Right cardiac atrium (tissue), 5 donors: ENCODE results near the gene TRPV4. TPM values are rescaled to one million over a fixed set of nuclear protein-coding genes. Genes with fewer than 3 reads are reported as not detected.

Experiments used
- ATAC-seq, 2 donors: fragments of 200-7000 bp; cut with Tn5 transposase; one replicate each; pipeline versions ENCODE4 v1.8.0 to v1.9.1; 2020; ENCODE audit warnings: moderate library complexity in 2 of 2, mild to moderate bottlenecking in 1 of 2
- DNase-seq, 3 donors: peaks; one replicate each; pipeline ENCODE4 v3.0.0-alpha.2; 2020
- H3K27ac ChIP-seq: one replicate; pipeline ENCODE4 v1.5.1; 2013; ENCODE audit warnings: mild to moderate bottlenecking, low read length, control low read depth, moderate library complexity
- H3K27me3 ChIP-seq: one replicate; pipeline ENCODE4 v1.6.1; 2013; ENCODE audit not compliant: control insufficient read depth, insufficient read depth
- H3K4me1 ChIP-seq: one replicate; pipeline ENCODE4 v1.6.1; 2013; ENCODE audit warnings: low read length; ENCODE audit not compliant: control insufficient read depth, insufficient read depth
- H3K4me3 ChIP-seq: one replicate; pipeline ENCODE4 v1.5.1; 2013; ENCODE audit warnings: low read length, control low read depth
- H3K9me3 ChIP-seq: one replicate; pipeline ENCODE4 v1.6.1; 2013; ENCODE audit warnings: low read length; ENCODE audit not compliant: control insufficient read depth
- WGBS: extraction: QIAGEN DNeasy Blood & Tissue Kit; methylation state at CpG from one replicate; pipeline ENCODE4 v1.1.7; 2013; 5-methylcytosine and 5-hydroxymethylcytosine counted together
- intact Hi-C, 4 donors: fragments of 100-400 bp; cut with DNase I; formaldehyde crosslinking; loops; one replicate each; pipeline versions ENCODE4 v1.11.0 to v1.14.0; 2022 to 2023
- polyA plus RNA-seq: library from polyadenylated mRNA; stranded (reverse); fragments of 200-250 nt; gene quantifications from one replicate; pipeline ENCODE4 v1.2.3, GENCODE V29; 2013
- total RNA-seq, 4 donors: library from RNA; stranded (reverse); fragmentation: NEBNext Ultra II Directional; extraction: Animal tissue kit (Norgen Biotek cat#: 25700); gene quantifications; one replicate each; pipeline ENCODE4 v1.2.1, GENCODE V29; 2021
- donor health status: healthy with polysubstance abuse.
- donor health status: DM: no; HTN: yes; CAD: no.
- donor health status: DM: no; HTN: no; CAD: no.
- donor health status: DM: no; HTN: yes; CAD: no; lungs with severe emphysema.
- donor health status: DM: yes; HTN: yes; CAD: no.

TRPV4 gene
- total and polyA plus RNA-seq, 5 donors: 0.57 to 1.4 (median 1.1) TPM

DNA sequence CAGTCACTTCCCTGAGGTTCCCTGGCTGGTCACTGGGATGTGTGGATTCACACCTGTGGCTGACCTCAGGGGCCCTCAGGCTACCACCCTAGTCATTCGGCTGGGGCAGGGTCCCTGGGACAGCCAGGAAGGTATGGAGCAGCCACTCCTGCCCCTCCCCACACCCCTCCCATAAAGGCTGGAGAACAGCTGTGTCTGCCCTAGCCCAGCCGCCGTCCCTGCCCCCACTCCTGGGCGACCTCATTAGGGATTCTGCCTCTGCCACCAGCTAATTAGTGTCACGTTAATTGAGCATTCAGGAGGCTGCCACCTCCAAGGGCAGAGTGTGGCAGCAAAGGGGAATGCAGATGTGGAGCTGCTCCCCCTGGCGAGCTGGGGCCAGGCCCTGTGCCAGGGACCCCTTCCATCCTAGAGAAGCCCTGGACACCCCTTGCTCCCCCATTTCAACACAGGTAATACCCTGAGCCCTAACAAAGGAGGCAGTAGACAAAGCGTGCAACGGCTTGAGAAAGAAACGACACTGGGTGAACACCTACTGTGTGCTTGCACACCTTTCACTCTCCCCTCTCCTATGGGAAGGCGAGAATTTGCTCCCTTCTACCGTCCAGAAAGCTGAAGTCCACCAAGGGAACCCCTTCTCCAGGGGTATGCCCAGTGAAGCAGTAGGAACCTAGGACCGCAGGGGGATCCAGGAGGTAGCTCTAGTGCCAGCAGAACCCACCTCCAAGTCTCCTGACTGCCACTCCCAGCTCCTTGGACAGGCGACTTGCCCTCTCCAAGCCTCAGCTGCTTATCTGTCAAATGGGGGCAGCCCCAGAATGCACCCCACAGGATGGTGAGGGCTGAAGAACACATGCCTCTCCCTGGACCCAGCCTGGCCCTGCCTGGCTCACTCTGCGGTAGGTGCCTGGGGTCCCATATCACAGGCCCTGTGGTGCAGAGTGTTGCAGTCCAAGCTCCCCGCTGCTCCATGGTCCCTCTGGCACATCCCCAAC is 74.5 kb downstream of the TRPV4 start:
- intact Hi-C loops: no loop called here
- H3K4me1 ChIP-seq: no peaks in the 10 kb centered on the region
- no peak overlapping the region for H3K4me3 ChIP-seq
- no peak overlapping the region for H3K27ac ChIP-seq
- no peaks in the 10 kb centered on the region for H3K27me3 ChIP-seq
- ATAC-seq (no peak), DNase-seq (peak in 2 of 3 donors; percentile 13 to 33)
- no peaks in the 10 kb centered on the region for H3K9me3 ChIP-seq
- WGBS: 80% methylated on average over 15 of the region's 15 CpGs

DNA sequence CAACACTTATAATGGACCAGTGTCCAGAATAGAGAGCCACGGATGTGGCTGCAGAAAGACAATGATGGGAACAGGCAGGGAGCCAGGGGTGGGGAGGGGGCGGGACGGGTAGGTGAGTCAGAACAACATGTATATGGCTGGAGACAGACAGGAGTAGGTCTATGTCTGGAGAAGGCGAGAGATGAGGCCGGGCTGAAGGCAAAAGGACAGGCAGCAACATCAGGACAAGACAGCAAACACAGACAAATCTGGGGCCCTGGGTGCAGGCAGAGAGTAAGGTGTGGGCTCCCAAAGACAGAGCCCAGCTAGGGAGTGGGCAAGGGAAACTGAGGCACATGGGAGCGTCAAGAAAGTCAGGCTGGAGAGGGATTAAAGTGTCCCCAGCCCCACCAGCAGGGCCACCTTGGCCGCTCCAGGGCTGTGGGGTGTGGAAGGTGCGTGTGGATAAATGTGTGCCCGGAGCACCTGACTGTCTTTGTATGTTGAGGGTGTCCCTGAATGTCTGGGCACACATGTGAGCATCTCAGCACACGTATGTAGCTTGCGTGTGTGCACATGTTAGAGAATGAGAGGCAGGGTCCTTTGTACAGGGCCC is 75.4 kb downstream of the TRPV4 start:
- no peaks in the 10 kb centered on the region for H3K9me3 ChIP-seq
- intact Hi-C loops: no loop called here
- no peak overlapping the region for H3K27ac ChIP-seq
- H3K4me1 ChIP-seq: no peaks in the 10 kb centered on the region
- ATAC-seq (no peak), DNase-seq (no peak)
- WGBS: 85% methylated on average over 11 of the region's 11 CpGs
- H3K4me3 ChIP-seq: no peak overlapping the region
- no peaks in the 10 kb centered on the region for H3K27me3 ChIP-seq

DNA sequence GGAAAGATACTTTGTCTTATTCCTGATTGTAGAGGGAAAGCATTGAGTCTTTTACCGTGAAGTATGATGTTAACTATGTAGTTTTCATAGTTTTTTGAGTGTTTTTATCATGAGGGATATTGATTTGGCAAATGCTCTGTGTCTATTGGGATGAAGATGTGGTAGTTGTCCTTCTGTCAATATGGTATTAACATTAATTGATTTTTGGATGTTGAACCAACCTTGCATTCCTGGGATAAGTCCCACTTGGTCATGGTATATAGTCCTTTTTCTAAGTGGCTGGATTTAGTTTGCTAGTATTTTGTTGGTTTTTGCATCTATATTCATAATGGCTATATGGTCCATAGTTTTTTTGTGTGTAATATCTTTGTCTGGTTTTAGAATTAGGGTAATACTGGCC is 76.7 kb downstream of the TRPV4 start:
- intact Hi-C loops: no loop called here
- no peak overlapping the region for H3K4me3 ChIP-seq
- WGBS: 95% methylated on average over 1 of the region's 1 CpG
- H3K4me1 ChIP-seq: no peaks in the 10 kb centered on the region
- no peaks in the 10 kb centered on the region for H3K27me3 ChIP-seq
- ATAC-seq (no peak), DNase-seq (no peak)
- no peaks in the 10 kb centered on the region for H3K9me3 ChIP-seq
- H3K27ac ChIP-seq: no peak overlapping the region

DNA sequence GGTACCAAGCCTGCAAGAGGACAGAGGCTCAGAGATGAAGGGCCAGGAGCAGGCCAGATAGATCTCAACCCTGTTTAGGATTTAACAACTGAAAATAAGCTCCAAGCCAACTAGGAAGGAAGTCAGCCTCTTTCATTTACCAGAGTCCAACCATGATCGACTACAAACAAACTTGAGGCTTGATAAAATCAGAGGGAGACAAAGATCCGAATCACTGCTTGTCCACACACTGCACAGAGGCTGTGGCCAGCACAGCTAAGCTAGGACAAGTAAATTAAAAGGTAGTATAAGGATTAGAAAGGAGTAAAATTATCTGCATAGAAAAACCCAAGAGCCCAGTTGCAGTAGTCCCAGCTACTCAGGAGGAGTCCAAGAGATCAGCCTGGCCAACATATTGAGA is 79.2 kb downstream of the TRPV4 start:
- Histone ChIP-seq H3K9me3 (no peaks in the 10 kb centered on the region), H3K4me1 (no peaks in the 10 kb centered on the region), H3K27me3 (no peaks in the 10 kb centered on the region), H3K4me3 (no peak overlapping the region), H3K27ac (no peak overlapping the region)
- no peak for DNase-seq
- 47% methylated on average over 2 of the region's 2 CpGs for WGBS
- intact Hi-C loops: no loop called here
- no peak for ATAC-seq

DNA sequence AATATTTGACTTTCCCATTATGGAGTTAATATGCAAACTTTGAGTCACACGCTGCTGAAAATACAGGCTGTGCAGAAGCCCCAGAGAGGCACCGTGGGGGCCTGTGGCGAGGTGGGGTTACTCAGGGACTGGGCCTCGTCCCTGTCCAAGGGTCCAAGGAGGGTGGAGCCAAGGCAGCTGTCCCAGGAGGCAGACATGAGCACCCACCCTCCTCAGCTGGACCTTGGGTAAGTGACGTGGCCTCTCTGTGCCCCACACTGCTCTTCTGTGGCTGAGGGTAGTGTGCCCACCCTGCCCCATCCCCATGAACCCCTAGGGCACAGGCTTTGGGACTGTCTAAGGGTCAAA is 80.2 kb downstream of the TRPV4 start:
- ATAC-seq: no peak
- intact Hi-C loops: no loop called here
- Histone ChIP-seq H3K4me3 (no peak overlapping the region), H3K27me3 (no peaks in the 10 kb centered on the region), H3K9me3 (no peaks in the 10 kb centered on the region), H3K4me1 (no peaks in the 10 kb centered on the region), H3K27ac (no peak overlapping the region)
- DNase-seq: peak in 1 of 3 donors; percentile 21
- 86% methylated on average over 5 of the region's 5 CpGs for WGBS

DNA sequence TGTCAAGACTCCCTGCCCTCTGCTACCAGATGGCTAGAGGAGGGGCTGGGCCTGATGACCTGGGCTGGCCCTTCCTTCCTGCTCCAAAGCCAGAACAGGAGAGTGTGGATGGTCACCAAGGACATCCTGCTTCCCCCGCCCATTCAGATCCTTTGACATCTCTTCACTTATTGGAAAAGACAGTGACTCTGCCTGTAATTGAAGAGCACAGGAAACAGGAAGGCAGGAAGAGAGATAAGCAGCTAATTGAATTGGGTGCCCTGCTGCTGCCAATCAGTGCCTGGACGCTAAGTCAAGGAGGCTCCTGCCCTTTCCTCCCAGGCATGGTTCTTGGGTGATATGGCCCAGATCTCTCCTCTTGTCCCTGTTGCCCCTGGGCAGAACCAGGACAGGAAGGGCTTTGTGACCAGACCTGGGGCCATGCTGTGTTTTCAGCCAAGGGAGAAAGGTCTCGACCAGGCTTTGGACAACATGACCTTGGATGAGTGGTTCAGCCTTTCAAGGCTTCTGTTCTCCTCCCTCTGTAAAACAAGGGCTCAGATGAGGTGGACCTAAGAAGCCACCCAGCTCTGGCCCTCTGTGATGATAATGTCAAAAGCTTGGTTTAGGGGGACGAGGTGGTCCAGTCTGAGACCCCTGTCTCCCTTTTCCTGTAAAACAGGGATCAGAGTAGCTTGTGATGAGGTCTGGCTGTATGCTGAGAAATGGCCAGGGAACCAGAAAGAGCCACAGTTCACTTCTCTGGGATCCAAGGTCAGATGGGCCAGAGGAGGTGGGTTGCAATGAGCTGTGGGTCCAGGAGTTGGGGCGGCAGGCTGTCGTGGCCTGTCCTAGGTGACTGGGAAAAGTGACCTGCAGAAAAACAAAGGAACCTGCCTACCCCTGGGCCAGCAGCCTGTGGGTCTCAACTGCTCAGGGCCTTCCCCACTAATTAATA is 80.8 kb downstream of the TRPV4 start:
- no peaks in the 10 kb centered on the region for H3K9me3 ChIP-seq
- H3K27me3 ChIP-seq: no peaks in the 10 kb centered on the region
- intact Hi-C loops: no loop called here
- peak in 2 of 3 donors; percentile 11 to 12 for DNase-seq
- H3K27ac ChIP-seq: no peak overlapping the region
- no peak overlapping the region for H3K4me3 ChIP-seq
- H3K4me1 ChIP-seq: no peaks in the 10 kb centered on the region
- WGBS: 71% methylated on average over 6 of the region's 6 CpGs
- peak in 1 of 2 donors; percentile 41 for ATAC-seq

DNA sequence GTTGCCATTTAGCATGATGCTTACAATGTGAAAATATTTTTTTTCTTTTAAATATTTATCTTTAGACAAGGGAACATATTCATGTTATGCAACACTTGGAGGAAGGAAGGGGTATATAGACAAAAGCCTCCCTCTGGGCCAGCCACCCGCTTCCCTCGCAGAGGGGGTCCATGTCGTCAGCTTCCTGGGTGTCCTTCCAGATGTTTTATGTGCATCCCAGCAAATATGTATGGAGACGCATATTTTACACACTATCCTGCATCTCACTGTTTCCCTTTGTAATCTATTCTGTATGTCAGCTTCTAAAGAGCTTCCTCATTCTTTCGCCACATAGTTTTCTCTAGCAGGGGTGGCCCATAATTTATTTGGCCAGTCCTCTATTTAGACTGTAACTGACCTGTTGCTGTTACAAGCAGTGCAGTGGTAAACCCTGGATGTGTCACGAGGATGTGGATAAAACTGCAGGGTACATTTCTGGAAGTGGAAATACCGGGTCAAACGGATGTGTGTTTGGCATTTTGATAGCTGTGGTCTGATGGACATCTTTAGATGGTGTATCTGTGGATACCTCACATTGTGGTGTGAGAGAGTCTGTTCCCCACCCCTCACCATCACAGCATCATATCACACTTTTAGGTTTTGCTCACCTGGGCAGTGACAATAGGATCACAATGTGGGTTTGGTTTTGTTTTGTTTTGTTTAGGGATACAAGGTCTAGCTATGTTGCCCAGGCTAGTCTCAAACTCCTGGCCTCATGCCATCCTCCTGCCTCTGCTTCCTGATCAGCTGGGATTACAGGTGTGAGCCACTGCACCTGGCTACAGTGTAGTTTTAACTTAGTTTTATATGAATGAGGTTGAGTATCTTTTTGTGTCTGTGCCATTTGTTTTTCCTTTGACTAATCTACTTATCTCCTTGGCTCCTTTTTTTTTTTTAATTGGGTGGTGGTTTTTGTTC is 87.9 kb downstream of the TRPV4 start:
- intact Hi-C loops: no loop called here
- DNase-seq (peak in 2 of 3 donors; percentile 9 to 19), ATAC-seq (no peak)
- peaks cover 5% of the 10 kb centered on the region for H3K4me1 ChIP-seq
- no peaks in the 10 kb centered on the region for H3K27me3 ChIP-seq
- no peak overlapping the region for H3K4me3 ChIP-seq
- no peak overlapping the region for H3K27ac ChIP-seq
- H3K9me3 ChIP-seq: no peaks in the 10 kb centered on the region
- WGBS: 58% methylated on average over 8 of the region's 8 CpGs

DNA sequence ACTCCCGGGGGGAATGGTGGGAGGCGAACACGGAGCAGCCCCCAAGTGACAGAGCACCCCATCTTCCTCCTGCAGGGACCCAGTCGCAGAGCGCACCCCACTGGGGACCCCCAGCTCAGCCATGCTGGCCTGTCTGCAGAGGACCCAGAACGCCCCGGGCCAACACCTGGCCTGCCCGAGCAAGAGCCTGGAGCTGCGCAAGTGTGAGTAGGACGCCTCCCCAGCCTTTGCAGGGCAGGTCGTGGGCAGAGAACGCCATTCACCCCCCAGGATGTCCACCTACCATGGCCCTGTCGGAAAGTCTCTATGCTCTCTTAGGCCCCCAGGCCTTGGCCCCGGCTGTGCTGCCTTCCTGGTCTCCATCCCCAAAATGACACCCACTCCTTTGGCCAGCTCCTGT is 89.2 kb downstream of the TRPV4 start:
- H3K27me3 ChIP-seq: no peaks in the 10 kb centered on the region
- H3K4me1 ChIP-seq: peaks cover 12% of the 10 kb centered on the region
- no peak for ATAC-seq
- intact Hi-C loops: no loop called here
- H3K27ac ChIP-seq: no peak overlapping the region
- H3K9me3 ChIP-seq: no peaks in the 10 kb centered on the region
- no peak overlapping the region for H3K4me3 ChIP-seq
- 96% methylated on average over 14 of the region's 14 CpGs for WGBS
- peak in 2 of 3 donors; percentile 6 to 42 for DNase-seq

DNA sequence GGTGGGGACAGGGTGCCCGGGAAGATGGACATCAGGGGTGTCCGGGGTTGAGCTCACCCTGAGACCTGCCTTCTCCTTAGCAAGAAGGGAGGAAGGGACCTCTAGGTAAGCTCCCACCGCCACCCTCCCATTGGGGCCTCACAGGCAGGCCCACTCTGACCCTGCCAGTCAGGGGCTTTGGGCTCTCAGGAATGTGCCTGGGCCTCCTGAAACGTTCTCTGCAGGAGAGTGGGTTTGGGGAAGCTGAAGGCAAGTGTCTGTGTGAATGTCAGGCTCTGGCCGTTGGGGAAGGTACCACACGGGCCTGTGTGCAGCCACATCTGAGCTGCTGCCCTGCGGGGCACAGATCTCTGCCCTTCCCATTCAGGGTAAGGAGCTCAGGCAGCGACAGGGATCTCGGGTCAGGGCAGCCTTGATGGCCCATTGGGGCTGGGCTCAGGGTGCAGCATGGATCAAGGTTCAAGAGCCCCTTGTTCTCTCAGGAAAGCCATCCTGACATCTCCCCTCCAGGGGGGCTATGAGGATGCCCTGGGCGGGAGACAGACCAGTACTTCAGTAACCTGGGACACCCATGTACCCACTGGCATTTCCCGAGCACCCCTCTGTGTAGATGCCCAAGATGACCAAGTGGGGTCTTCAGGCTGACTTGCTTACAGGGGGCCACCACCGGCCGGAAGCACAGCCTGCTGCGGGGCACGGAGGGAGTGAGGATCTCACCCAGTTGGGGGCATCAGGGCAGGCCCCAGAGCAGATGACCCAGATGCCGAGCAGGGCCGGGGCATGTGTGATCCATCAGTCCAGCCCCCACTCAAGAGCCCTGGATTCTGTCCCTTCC is 89.9 kb downstream of the TRPV4 start:
- no peak for ATAC-seq
- peak in 2 of 3 donors; percentile 4 to 34 for DNase-seq
- H3K4me3 ChIP-seq: no peak overlapping the region
- peaks cover 12% of the 10 kb centered on the region for H3K4me1 ChIP-seq
- no peaks in the 10 kb centered on the region for H3K9me3 ChIP-seq
- H3K27me3 ChIP-seq: no peaks in the 10 kb centered on the region
- WGBS: 91% methylated on average over 17 of the region's 17 CpGs
- H3K27ac ChIP-seq: no peak overlapping the region
- intact Hi-C loops: no loop called here
